Smooth muscle cell of the brain vasculature (primary cell): ENCODE measurements around the gene TNKS2.

Experiments
- DNase-seq: peaks from one replicate; pipeline ENCODE4 v3.0.0-alpha.2; 2012; ENCODE audit warnings: low read depth, low spot score

TNKS2 gene

GRCh38 chr10:91908337-91909116 lies 110.3 kb downstream of the TNKS2 start:
- DNase-seq, result no peak

- DNase-seq, result no peak
Measured at GRCh38 chr10:91909117-91909677, 111.0 kb downstream of the TNKS2 start, which contains the start of gene FGFBP3. Gene FGFBP3, minus strand, starts transcription at chr10:91909486. Its CDS starts 517 bp downstream, at chr10:91908969.

- DNase-seq, result no peak
Measured at GRCh38 chr10:91910467-91910866, 112.2 kb downstream of the TNKS2 start.
